DMS53 (cell line): ENCODE measurements around the gene OR7G3.

Experiments
- DNase-seq: peaks from one replicate; lab custom pipeline; 2025; lab: John Stamatoyannopoulos, UW

OR7G3 gene

GRCh38 chr19:9107375-9107774, 19.4 kb downstream of the OR7G3 start, which contains the start of gene OR7G2:
Gene OR7G2 (minus strand): TSS chr19:9107475. CDS start chr19:9103243, 4,232 bp downstream.
- DNase-seq: no peak

GRCh38 chr19:9086761-9087160, 40.0 kb downstream of the OR7G3 start, which contains the start of gene OR1M1:
Gene OR1M1 (plus strand): TSS chr19:9087061. CDS start chr19:9093245, 6,184 bp downstream.
- no peak for DNase-seq

- DNase-seq: no peak
These were observed 48.1 kb downstream of the OR7G3 start for GRCh38 chr19:9078651-9079050.

- DNase-seq: no peak
These were observed 49.8 kb downstream of the OR7G3 start for GRCh38 chr19:9076901-9077300.
